Activated CD8-positive, alpha-beta T cell treated with anti-CD3 and anti-CD28 coated beads for 36 hours (primary cell): ENCODE results near the gene ABCD1. TPM values are rescaled to one million over a fixed set of nuclear protein-coding genes. Genes with fewer than 3 reads are reported as not detected.
"Not testable (repeated sequence)": the region's sequence is repeated elsewhere in the genome, so short reads cannot be mapped to it uniquely, and the experiment has no call there.

Experiments used
- ATAC-seq: fragments of 200-7000 bp; cut with Tn5 transposase; one replicate; pipeline ENCODE4 v1.10.0; 2021; ENCODE audit warnings: mild to moderate bottlenecking, moderate library complexity
- CTCF ChIA-PET: fragments of 350-600 bp; sonication (Branson Sonifier 250); formaldehyde crosslinking; loops from one replicate; lab custom pipeline; 2021; ENCODE audit warnings: antibody characterized with exemption; lab: Charles Lee
- POLR2A ChIA-PET: fragments of 350-600 bp; sonication (Branson Sonifier 250); formaldehyde crosslinking; loops from one replicate; lab custom pipeline; 2021; ENCODE audit warnings: antibody characterized with exemption; lab: Charles Lee
- DNase-seq: peaks from one replicate; pipeline ENCODE4 v3.0.0-alpha.2; 2020
- H3K27ac Mint-ChIP-seq: one replicate; pipeline ENCODE4 v1.8.0; 2021; ENCODE audit warnings: mild to moderate bottlenecking, mixed read lengths
- H3K27me3 Mint-ChIP-seq: one replicate; pipeline ENCODE4 v1.8.0; 2021; ENCODE audit warnings: mixed read lengths
- H3K36me3 Mint-ChIP-seq: one replicate; pipeline ENCODE4 v1.8.0; 2021; ENCODE audit warnings: low read depth, mixed read lengths
- H3K4me1 Mint-ChIP-seq: one replicate; pipeline ENCODE4 v1.8.0; 2021; ENCODE audit warnings: low read depth, mixed read lengths
- H3K4me3 Mint-ChIP-seq: one replicate; pipeline ENCODE4 v1.8.0; 2021; ENCODE audit warnings: mild to moderate bottlenecking, moderate library complexity, mixed read lengths
- H3K9me3 Mint-ChIP-seq: one replicate; pipeline ENCODE4 v1.8.0; 2021; ENCODE audit warnings: mixed read lengths
- intact Hi-C: fragments of 100-400 bp; cut with micrococcal nuclease; formaldehyde crosslinking; loops from one replicate; pipeline ENCODE4 v1.10.0; 2022
- total RNA-seq, 2 experiments: library from RNA; stranded (reverse); gene quantifications; one replicate each; pipeline ENCODE4 v1.2.3, GENCODE V29; 2021
- TF ChIP-seq, protein P1 (sequence below): fragments of 200-600 bp; IDR thresholded peaks from one replicate; pipeline ENCODE4 v1.8.0; 2022; ENCODE audit warnings: antibody characterized with exemption, mild to moderate bottlenecking

ABCD1 gene
- total RNA-seq, 2 experiments from 2014 or later = 3.9 to 4.4 TPM

- Mint-ChIP-seq H3K9me3 (no peaks in the 10 kb centered on the region), H3K4me1 (no peaks in the 10 kb centered on the region), H3K27me3 (no peaks in the 10 kb centered on the region), H3K27ac (no peak overlapping the region), H3K4me3 (no peak overlapping the region), H3K36me3 (peaks cover 4% of the 10 kb centered on the region)
- ChIA-PET POLR2A (no interaction called here), CTCF (no interaction called here)
- no peak for ATAC-seq
- DNase-seq = no peak
- TF ChIP-seq, protein P1, sequence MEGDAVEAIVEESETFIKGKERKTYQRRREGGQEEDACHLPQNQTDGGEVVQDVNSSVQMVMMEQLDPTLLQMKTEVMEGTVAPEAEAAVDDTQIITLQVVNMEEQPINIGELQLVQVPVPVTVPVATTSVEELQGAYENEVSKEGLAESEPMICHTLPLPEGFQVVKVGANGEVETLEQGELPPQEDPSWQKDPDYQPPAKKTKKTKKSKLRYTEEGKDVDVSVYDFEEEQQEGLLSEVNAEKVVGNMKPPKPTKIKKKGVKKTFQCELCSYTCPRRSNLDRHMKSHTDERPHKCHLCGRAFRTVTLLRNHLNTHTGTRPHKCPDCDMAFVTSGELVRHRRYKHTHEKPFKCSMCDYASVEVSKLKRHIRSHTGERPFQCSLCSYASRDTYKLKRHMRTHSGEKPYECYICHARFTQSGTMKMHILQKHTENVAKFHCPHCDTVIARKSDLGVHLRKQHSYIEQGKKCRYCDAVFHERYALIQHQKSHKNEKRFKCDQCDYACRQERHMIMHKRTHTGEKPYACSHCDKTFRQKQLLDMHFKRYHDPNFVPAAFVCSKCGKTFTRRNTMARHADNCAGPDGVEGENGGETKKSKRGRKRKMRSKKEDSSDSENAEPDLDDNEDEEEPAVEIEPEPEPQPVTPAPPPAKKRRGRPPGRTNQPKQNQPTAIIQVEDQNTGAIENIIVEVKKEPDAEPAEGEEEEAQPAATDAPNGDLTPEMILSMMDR = no peak
- intact Hi-C loops = no loop called here
Observed at GRCh38 chrX:153696100-153696499, 28.6 kb upstream of the ABCD1 start.

DNA sequence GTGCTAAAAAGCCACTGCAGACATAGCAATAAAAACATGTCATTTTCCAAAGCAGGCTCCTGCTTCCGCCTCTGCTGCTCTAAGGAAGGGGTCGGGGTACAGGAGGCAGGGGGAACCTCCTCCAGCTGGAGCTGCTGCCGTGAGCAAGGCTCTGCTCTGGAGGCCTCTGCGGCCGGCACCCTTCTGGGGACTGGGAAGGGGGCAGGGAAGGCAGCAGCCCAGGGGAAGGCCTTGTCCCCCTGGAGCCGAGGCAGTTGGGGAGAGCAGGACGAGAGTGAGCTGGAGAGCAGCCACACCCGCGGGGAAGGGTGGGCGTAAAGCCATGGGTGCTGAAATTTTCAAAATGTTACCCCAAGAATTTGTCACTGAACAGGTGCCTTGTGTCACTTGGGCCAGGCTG is 28.1 kb upstream of the ABCD1 start:
- intact Hi-C loops, H3K36me3 Mint-ChIP-seq, H3K9me3 Mint-ChIP-seq, CTCF ChIA-PET, H3K4me1 Mint-ChIP-seq, DNase-seq, H3K27me3 Mint-ChIP-seq, POLR2A ChIA-PET, H3K27ac Mint-ChIP-seq, H3K4me3 Mint-ChIP-seq, ATAC-seq: not testable (repeated sequence)

DNA sequence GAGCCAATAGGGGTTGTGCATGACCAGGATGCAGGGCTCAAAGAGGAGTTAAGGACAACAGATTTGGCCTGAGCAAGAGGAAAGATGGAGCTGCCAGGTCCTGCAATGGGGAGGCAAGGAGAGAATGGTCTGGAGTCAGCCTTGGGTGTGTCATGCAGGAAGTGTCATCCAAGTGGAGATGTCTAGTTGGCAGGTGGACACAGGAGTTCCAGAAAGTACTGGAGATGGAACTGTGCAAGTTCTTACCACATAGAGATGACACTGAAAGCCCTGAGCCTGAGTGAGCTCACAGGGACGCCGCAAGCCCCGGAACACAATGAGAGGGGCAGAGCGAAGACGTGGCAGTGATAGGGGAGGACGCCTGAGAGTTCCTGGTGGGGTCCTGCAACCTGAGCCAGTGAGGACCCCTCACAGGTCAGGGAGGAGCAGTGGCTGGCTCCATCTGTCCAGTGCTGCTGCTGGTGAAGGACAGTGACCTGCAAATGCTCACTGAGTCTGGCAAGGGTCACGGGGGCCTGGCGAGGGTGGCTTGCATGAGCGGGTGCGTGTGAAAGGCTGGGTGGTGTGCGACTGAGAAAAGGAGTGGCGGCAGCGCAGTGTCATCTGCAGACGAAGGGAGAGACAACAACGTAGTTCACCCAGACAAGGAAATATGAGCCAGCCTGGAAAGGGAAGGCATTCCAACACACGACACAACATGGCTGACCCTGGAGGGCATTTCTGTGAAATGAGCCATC is 27.5 kb upstream of the ABCD1 start:
- H3K27ac Mint-ChIP-seq, H3K4me1 Mint-ChIP-seq, intact Hi-C loops, H3K9me3 Mint-ChIP-seq, ATAC-seq, H3K27me3 Mint-ChIP-seq, DNase-seq, H3K36me3 Mint-ChIP-seq, POLR2A ChIA-PET, H3K4me3 Mint-ChIP-seq, CTCF ChIA-PET: not testable (repeated sequence)

GRCh38 chrX:153697924-153698865 is 26.5 kb upstream of the ABCD1 start:
- CTCF ChIA-PET = no interaction called here
- DNase-seq = no peak
- no peaks in the 10 kb centered on the region for H3K4me1 Mint-ChIP-seq

DNA sequence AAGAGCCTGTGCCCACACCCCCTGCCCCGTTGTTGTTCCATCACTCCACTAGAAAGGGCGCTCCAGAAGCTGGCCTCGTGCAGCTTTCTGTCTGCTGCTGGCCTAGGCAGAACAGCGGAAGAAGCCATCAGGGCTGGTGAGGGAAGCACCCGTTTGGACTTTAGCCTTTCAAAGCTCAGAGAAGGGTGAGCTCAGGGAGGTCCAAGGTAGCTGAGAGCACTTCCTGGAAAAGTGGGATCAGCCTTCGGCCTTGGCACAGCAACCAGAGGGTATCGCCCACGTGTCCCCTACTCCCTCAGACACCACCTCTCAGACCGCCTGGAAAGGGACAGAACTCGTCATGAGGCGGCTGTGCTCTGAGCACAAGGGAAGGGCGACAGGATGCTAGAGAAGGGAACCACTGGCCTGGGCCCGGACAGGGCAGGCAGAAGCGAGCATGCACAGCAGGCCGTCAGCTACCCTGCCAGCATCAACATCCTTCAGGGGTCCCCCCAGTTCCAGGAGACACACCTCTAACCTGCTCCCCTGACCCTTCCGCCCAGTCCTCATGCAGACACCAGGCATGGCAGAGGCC is 25.4 kb upstream of the ABCD1 start:
- ATAC-seq, H3K4me1 Mint-ChIP-seq, POLR2A ChIA-PET, DNase-seq, CTCF ChIA-PET, H3K9me3 Mint-ChIP-seq, H3K36me3 Mint-ChIP-seq, intact Hi-C loops, H3K27me3 Mint-ChIP-seq, H3K27ac Mint-ChIP-seq, H3K4me3 Mint-ChIP-seq: not testable (repeated sequence)

More at GRCh38 chrX:153697924-153698865, 26.5 kb upstream of the ABCD1 start:
- Mint-ChIP-seq H3K27ac (peak overlapping the region; percentile 39), H3K27me3 (no peaks in the 10 kb centered on the region), H3K36me3 (peaks cover 4% of the 10 kb centered on the region), H3K9me3 (no peaks in the 10 kb centered on the region), H3K4me3 (no peak overlapping the region)
- TF ChIP-seq, protein P1 = no peak
- intact Hi-C loops = no loop called here
- POLR2A ChIA-PET = no interaction called here
- no peak for ATAC-seq

DNA sequence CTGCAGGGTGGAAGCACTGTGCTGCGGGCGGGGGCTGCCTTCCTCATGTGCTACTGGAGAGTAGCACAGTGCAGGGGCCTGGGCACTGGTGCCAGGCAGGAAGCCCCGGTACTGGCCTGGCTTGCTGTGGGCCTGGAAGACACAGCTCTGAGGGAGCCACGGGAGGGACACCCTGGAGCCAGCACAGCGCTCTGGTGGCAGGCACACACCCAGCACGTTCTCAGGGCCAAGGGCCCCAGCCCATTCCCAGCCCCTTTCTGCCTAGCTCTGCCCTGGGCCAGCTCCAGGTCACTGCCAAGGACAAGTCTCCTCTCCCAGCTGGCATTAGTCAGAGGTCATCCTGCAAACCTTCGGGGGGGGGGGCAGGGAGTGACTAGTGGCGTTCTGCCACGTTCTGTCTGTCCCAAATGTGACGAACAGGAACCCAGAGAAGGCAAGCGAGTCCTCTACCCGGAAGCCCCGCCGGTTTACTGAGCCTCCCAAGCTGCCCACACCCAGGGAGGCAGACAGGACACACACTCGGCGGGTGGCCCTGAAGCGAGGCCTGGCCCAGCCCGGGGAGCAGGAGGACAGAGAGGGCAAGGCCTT is 24.8 kb upstream of the ABCD1 start:
- ATAC-seq, DNase-seq, POLR2A ChIA-PET, H3K27ac Mint-ChIP-seq, H3K4me1 Mint-ChIP-seq, intact Hi-C loops, H3K4me3 Mint-ChIP-seq, CTCF ChIA-PET, H3K9me3 Mint-ChIP-seq, H3K27me3 Mint-ChIP-seq, H3K36me3 Mint-ChIP-seq: not testable (repeated sequence)
